ES-I3 (cell line): ENCODE data around the gene ACOXL.

Experiments used
- H3K36me3 ChIP-seq: 2 replicates; pipeline ENCODE4 v1.6.1; 2013; ENCODE audit warnings: mild to moderate bottlenecking, low read length, control low read depth, moderate library complexity; ENCODE audit not compliant: insufficient read depth
- H3K4me1 ChIP-seq: 2 replicates; pipeline ENCODE4 v1.6.1; 2013; ENCODE audit warnings: mild to moderate bottlenecking, control low read depth, low read length; ENCODE audit not compliant: insufficient read depth
- H3K9ac ChIP-seq: 2 replicates; pipeline ENCODE4 v1.6.1; 2013; ENCODE audit warnings: low read depth, mild to moderate bottlenecking, low read length, moderate library complexity
- H3K9me3 ChIP-seq: 2 replicates; pipeline ENCODE4 v1.6.1; 2013; ENCODE audit warnings: mild to moderate bottlenecking, low read length, moderate library complexity; ENCODE audit not compliant: control insufficient read depth, insufficient read depth

The ACOXL gene

DNA sequence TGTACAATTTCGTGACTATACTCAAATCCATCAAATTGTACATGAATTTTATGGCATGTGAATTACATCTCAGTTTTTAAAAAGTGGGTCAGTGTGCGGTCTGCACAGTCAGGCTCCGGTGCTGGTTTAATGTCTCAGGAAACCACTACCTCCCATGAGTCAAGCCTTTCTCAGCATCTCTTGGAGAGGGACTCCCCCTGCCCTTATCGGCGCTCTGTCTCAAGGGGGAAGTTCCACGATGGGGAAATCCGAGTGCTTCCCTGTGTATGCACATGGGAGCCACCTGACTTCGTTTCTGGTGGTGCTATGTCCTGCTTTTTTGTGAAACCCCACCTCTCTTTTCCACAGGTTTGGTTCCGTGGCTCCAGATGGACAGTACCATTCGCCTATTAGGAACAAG is 72.5 kb downstream of the ACOXL start:
- 0 out of 2 replicates have a peak, but pooled peaks cover 3% of the 10 kb centered on the region for H3K9me3 ChIP-seq
- peaks cover 20% of the 10 kb centered on the region; the same call in 1 of the 2 replicates for H3K4me1 ChIP-seq
- no peak overlapping the region for H3K9ac ChIP-seq
- H3K36me3 ChIP-seq: no peaks in the 10 kb centered on the region; the same call in 1 of the 2 replicates

- H3K9ac ChIP-seq: no peak overlapping the region
- H3K9me3 ChIP-seq: 0 out of 2 replicates have a peak, but pooled peaks cover 3% of the 10 kb centered on the region
- no peaks in the 10 kb centered on the region; the same call in 1 of the 2 replicates for H3K36me3 ChIP-seq
- H3K4me1 ChIP-seq: peaks cover 20% of the 10 kb centered on the region; the same call in 1 of the 2 replicates
Observed at GRCh38 chr2:110805894-110806452, 73.6 kb downstream of the ACOXL start.

DNA sequence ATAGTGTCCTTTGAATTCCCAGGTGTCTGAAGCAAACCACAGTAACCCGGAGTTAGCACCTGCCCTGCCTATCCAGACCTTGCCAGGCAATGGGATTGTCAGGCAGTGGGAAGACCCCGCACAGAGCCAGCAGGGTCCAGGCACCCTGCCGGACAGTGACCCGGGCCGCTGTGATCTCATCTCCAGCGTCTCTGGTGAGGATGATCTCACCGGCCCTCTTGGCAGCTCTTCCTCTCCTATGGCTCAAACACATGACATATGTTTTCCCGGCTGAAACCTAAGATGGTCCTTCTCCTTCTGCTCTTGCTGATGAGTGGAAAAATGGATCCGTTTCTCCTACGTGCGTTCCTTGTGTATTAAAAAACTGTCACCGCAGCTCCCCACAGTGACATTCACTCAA is 75.1 kb downstream of the ACOXL start:
- Histone ChIP-seq H3K9ac (no peak overlapping the region), H3K36me3 (no peaks in the 10 kb centered on the region; the same call in 1 of the 2 replicates), H3K9me3 (0 out of 2 replicates have a peak, but pooled peaks cover 3% of the 10 kb centered on the region), H3K4me1 (peaks cover 4% of the 10 kb centered on the region; the same call in 1 of the 2 replicates)

DNA sequence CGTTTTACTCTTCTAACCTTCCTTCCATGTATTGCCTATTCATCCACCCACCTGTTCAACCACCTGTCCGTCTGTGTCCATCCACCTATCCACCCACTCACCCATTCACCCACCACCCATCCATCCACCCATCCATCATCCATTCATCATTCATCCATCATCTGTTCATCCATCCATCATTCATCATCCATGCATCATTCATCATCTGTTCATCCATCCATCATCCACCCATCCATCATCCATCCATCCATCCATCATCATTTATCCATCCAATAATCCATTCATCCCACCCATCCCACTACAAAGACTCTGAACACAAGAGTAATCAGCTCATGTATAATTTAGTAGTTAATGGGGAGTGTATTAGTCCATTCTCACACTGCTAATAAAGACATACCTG is 78.0 kb downstream of the ACOXL start:
- H3K36me3 ChIP-seq: no peaks in the 10 kb centered on the region; the same call in 1 of the 2 replicates
- no peak overlapping the region for H3K9ac ChIP-seq
- no peaks in the 10 kb centered on the region; the same call in 1 of the 2 replicates for H3K4me1 ChIP-seq
- no peaks in the 10 kb centered on the region for H3K9me3 ChIP-seq

GRCh38 chr2:110812726-110813645 is 80.6 kb downstream of the ACOXL start:
- no peaks in the 10 kb centered on the region; the same call in 1 of the 2 replicates for H3K4me1 ChIP-seq
- H3K9ac ChIP-seq: no peak overlapping the region
- no peaks in the 10 kb centered on the region for H3K36me3 ChIP-seq
- H3K9me3 ChIP-seq: no peaks in the 10 kb centered on the region

DNA sequence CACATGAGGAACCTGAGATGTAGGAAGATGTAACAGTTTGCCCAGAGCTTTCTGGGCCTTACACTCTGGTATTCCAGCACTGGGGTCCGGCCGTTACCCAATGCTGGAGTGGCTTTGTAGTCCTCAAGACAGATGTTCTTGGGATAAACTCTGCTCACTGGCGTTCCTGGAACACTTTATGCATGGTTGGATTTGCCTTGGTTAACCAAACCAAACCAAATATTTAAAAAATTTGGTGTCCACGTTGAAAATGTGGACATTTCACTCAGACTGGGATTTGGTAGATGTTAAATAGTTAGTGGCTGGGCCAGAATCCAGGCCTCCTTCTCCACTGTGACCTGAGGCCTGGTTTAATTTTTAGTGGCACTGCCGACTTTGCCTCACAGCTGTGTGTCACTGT is 81.5 kb downstream of the ACOXL start:
- H3K9ac ChIP-seq: no peak overlapping the region
- H3K36me3 ChIP-seq: no peaks in the 10 kb centered on the region
- no peaks in the 10 kb centered on the region for H3K9me3 ChIP-seq

GRCh38 chr2:110815938-110816337 is 83.6 kb downstream of the ACOXL start:
- no peak overlapping the region for H3K9ac ChIP-seq
- no peaks in the 10 kb centered on the region; the same call in 1 of the 2 replicates for H3K4me1 ChIP-seq
- no peaks in the 10 kb centered on the region for H3K36me3 ChIP-seq
- H3K9me3 ChIP-seq: no peaks in the 10 kb centered on the region

More for the DNA sequence above, 81.5 kb downstream of the ACOXL start:
- no peaks in the 10 kb centered on the region; the same call in 1 of the 2 replicates for H3K4me1 ChIP-seq

- no peaks in the 10 kb centered on the region for H3K4me1 ChIP-seq
- H3K36me3 ChIP-seq: no peaks in the 10 kb centered on the region
- no peak overlapping the region for H3K9ac ChIP-seq
- no peaks in the 10 kb centered on the region for H3K9me3 ChIP-seq
Observed at GRCh38 chr2:110816404-110817365, 84.3 kb downstream of the ACOXL start.

DNA sequence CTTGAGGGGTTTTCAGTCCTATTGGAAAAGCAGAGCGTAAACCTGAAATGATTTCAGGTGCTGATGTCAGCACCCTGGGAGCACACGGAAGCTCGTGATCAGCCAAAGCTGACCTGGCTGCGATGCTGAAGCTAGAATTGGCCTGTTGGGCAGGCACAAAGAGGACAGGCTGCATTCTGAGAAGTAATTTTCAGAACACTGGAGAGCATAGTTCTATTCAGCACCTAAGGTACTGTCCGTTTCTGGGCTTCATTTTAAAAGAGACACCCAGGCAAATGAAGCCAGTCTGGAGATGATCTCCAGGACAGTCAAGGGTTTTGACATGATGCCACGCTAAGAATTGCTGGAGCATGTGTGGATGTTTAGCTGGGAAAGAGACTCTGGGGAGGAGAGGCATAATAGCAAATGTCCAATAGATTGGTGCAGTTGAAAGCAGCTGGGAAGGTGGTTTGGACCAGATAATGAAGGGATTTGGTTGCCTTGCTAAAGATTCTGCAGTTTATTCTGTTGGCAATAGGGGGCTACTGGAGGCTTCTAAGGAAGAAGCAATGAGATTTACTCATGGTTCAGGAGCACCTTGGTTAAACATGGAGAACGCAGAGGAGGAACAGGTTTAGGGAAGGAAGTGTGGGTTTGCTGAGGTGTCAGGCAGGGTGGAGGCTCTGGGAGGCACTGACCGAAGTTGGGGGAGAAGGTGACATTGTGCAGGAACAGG is 86.6 kb downstream of the ACOXL start:
- H3K9me3 ChIP-seq: no peaks in the 10 kb centered on the region; the same call in 1 of the 2 replicates
- no peaks in the 10 kb centered on the region for H3K36me3 ChIP-seq
- H3K9ac ChIP-seq: no peak overlapping the region
- H3K4me1 ChIP-seq: no peaks in the 10 kb centered on the region

DNA sequence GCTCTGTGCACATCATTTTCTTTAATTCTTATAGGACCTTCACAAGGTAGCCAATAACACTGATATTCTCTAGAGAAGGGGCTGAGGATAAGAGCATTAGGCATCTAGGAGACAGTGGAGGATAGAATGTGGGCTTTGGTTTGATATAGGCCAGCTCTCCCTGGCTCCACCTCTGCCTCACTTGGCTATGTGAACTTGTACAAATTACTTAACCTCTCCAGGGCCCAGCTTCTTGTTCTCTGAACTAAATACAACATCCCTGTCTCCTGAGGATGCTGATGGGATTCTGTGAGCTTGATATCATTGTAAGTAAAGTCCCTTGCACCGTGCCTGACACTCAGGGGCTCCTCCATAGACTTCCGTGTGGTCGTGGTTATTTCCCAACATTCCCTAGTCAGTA is 87.3 kb downstream of the ACOXL start:
- no peaks in the 10 kb centered on the region for H3K4me1 ChIP-seq
- H3K9ac ChIP-seq: no peak overlapping the region
- no peaks in the 10 kb centered on the region; the same call in 1 of the 2 replicates for H3K9me3 ChIP-seq
- H3K36me3 ChIP-seq: no peaks in the 10 kb centered on the region

DNA sequence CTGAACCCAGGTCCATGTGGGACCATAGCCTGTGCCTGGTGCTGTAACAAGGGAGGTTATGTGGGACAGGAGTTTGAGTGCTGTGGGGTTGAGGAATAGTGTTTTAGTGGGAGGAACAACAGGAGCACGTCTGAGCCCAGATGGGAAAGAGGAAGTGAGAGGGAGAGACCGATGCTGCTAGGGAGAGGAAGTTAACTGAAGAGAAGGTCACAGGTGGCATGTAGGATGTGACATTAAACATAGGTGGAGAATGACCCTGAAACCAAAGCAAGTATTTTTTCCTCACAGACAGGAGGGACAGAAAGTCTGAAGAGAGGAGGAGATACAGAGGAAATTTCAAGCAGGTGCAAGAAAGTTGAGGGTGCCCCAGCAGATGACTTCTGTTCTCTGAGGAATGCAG is 87.8 kb downstream of the ACOXL start:
- H3K9me3 ChIP-seq: no peaks in the 10 kb centered on the region; the same call in 1 of the 2 replicates
- no peaks in the 10 kb centered on the region for H3K36me3 ChIP-seq
- no peak overlapping the region for H3K9ac ChIP-seq
- H3K4me1 ChIP-seq: no peaks in the 10 kb centered on the region

- no peak overlapping the region for H3K9ac ChIP-seq
- H3K9me3 ChIP-seq: no peaks in the 10 kb centered on the region; the same call in 1 of the 2 replicates
- no peaks in the 10 kb centered on the region for H3K4me1 ChIP-seq
- no peaks in the 10 kb centered on the region for H3K36me3 ChIP-seq
Observed at GRCh38 chr2:110823165-110823564, 90.8 kb downstream of the ACOXL start.

GRCh38 chr2:110827511-110827910 is 95.1 kb downstream of the ACOXL start:
- Histone ChIP-seq H3K9ac (no peak overlapping the region), H3K9me3 (no peaks in the 10 kb centered on the region; the same call in 1 of the 2 replicates), H3K36me3 (no peaks in the 10 kb centered on the region), H3K4me1 (no peaks in the 10 kb centered on the region)
